ENCODE measurements around the gene TGFA.

- TF ChIP-seq CTCF (IDR thresholded peaks at IDR 0.05) (no peak), EP300 (IDR thresholded peaks at IDR 0.05) (no peak), POLR2A (IDR thresholded peaks at IDR 0.05) (no peak), POLR2AphosphoS5 (IDR thresholded peaks at IDR 0.05) (no peak)
These were observed 24.7 kb downstream of the TGFA start for GRCh38 chr2:70528929-70529328.
